ENCODE results near the gene SELENON. TPM values are rescaled to one million over a fixed set of nuclear protein-coding genes. Genes with fewer than 3 reads are reported as not detected.

Gene SELENON
- total RNA-seq, 1 experiment from 2014 or later: 90.9 TPM

- Histone ChIP-seq H3K9me3 (ENCODE audit: control insufficient read depth, low read depth, low read length) (no peaks in the 10 kb centered on the region), H2BK12ac (ENCODE audit: insufficient read length, low read depth, low read length) (no peak overlapping the region), H3K4ac (ENCODE audit: low read depth, low read length) (no peak overlapping the region), H4K91ac (ENCODE audit: insufficient read length, low read depth, low read length) (no peak overlapping the region), H3K4me1 (ENCODE audit: insufficient read depth, low read length) (no peaks in the 10 kb centered on the region), H3K9ac (ENCODE audit: extremely low read depth, insufficient read length, low read length) (no peak overlapping the region), H2BK15ac (ENCODE audit: low read depth, low read length) (no peak overlapping the region), H4K8ac (replicated peaks; ENCODE audit: insufficient read length, low read depth, low read length) (no peak overlapping the region), H3K27me3 (ENCODE audit: insufficient read depth, low read length) (no peaks in the 10 kb centered on the region), H2BK20ac (ENCODE audit: low read depth, low read length, poor library complexity, severe bottlenecking) (no peak overlapping the region), H3K14ac (ENCODE audit: insufficient read depth, low read length) (no peak overlapping the region), H2BK5ac (ENCODE audit: insufficient read length, low read length) (no peak overlapping the region), H2BK120ac (ENCODE audit: low read depth, low read length, poor library complexity, severe bottlenecking) (no peak overlapping the region), H3K79me2 (ENCODE audit: insufficient read depth, low read length) (no peaks in the 10 kb centered on the region), H4K20me1 (ENCODE audit: control insufficient read depth, insufficient read depth, insufficient read length) (no peaks in the 10 kb centered on the region), H2AFZ (ENCODE audit: low read length) (no peak overlapping the region), H3K23ac (ENCODE audit: insufficient read length, low read depth, low read length) (no peak overlapping the region), H3K79me1 (ENCODE audit: insufficient read depth, low read depth, low read length, poor library complexity, severe bottlenecking) (no peaks in the 10 kb centered on the region), H3K4me2 (ENCODE audit: insufficient read depth, insufficient read length, low read length) (no peak overlapping the region), H3K18ac (ENCODE audit: insufficient read length, low read depth, low read length) (no peak overlapping the region), H3K23me2 (ENCODE audit: insufficient read length, low read depth, low read length, poor library complexity, severe bottlenecking) (no peaks in the 10 kb centered on the region), H3K56ac (ENCODE audit: insufficient read length, low read depth, low read length) (no peak overlapping the region), H3T11ph (ENCODE audit: low read length) (no peak overlapping the region), H4K5ac (ENCODE audit: insufficient read length, low read depth, low read length) (no peak overlapping the region), H2AK5ac (ENCODE audit: insufficient read length, low read length) (no peak overlapping the region), H3K27ac (ENCODE audit: insufficient read length, low read depth, low read length) (no peak overlapping the region)
- H3K36me3 Mint-ChIP-seq (ENCODE audit: insufficient read depth in 1 of 3, low read depth in 3 of 3): peaks cover 0 to 2% (median 1%) of the 10 kb centered on the region in 3 experiments; a peak in 1 of 7 replicates
- no peaks in the 10 kb centered on the region; the same call in 1 of the 2 replicates for H3K27me3 Mint-ChIP-seq (ENCODE audit: low read depth)
- TF ChIP-seq CTCF (conservative IDR thresholded peaks at IDR 0.05): no peak
- H3K4me3 Mint-ChIP-seq: no peak overlapping the region
- H3K27ac Mint-ChIP-seq: no peak overlapping the region
- no CpG with 5 or more reads among the region's 4 CpGs for WGBS (ENCODE audit: extremely low coverage, insufficient read length, low lambda C conversion rate)
- no peaks in the 10 kb centered on the region; a peak in 1 of 5 replicates for H3K9me3 Mint-ChIP-seq
- H3K4me1 Mint-ChIP-seq: peaks cover 9% of the 10 kb centered on the region in 2 experiments
- DNase-seq: no peak
Observed at GRCh38 chr1:25792115-25792514, 7.9 kb upstream of the SELENON start.

All from H9 (cell line).